Measurements from ENCODE around the gene PARD3.
"Not testable (repeated sequence)": the region's sequence is repeated elsewhere in the genome, so short reads cannot be mapped to it uniquely, and the experiment has no call there.

Gene PARD3

GRCh38 chr10:34795334-34795733 lies 19.8 kb downstream of the PARD3 start:
- no peak for DNase-seq

GRCh38 chr10:34794835-34795234 lies 20.3 kb downstream of the PARD3 start:
- DNase-seq: no peak

- not testable (repeated sequence) for DNase-seq
Observed at GRCh38 chr10:34793581-34793980, 21.5 kb downstream of the PARD3 start.

GRCh38 chr10:34792881-34793280 lies 22.2 kb downstream of the PARD3 start:
- no peak for DNase-seq

GRCh38 chr10:34791947-34792346 lies 23.1 kb downstream of the PARD3 start:
- peak; percentile 61 for DNase-seq

GRCh38 chr10:34791228-34791627 lies 23.9 kb downstream of the PARD3 start:
- no peak for DNase-seq

GRCh38 chr10:34789966-34790506 lies 25.1 kb downstream of the PARD3 start:
- no peak for DNase-seq

GRCh38 chr10:34786464-34786863 lies 28.6 kb downstream of the PARD3 start:
- DNase-seq: no peak

- DNase-seq: no peak
Observed at GRCh38 chr10:34781711-34782110, 33.4 kb downstream of the PARD3 start.

GRCh38 chr10:34780818-34781380 lies 34.2 kb downstream of the PARD3 start:
- DNase-seq: no peak

GRCh38 chr10:34778237-34778636 lies 36.9 kb downstream of the PARD3 start:
- no peak for DNase-seq

- DNase-seq: no peak
Observed at GRCh38 chr10:34776090-34776690, 38.9 kb downstream of the PARD3 start.

- DNase-seq: no peak
Observed at GRCh38 chr10:34775044-34775637, 40.0 kb downstream of the PARD3 start.

- DNase-seq: no peak
Observed at GRCh38 chr10:34773636-34774630, 41.2 kb downstream of the PARD3 start.

- DNase-seq: no peak
Observed at GRCh38 chr10:34771525-34771924, 43.6 kb downstream of the PARD3 start.

GRCh38 chr10:34771106-34771505 lies 44.0 kb downstream of the PARD3 start:
- no peak for DNase-seq

GRCh38 chr10:34769899-34770298 lies 45.2 kb downstream of the PARD3 start:
- no peak for DNase-seq

GRCh38 chr10:34768972-34769330 lies 46.1 kb downstream of the PARD3 start:
- DNase-seq: no peak

- no peak for DNase-seq
Observed at GRCh38 chr10:34768261-34768971, 46.7 kb downstream of the PARD3 start.

- no peak for DNase-seq
Observed at GRCh38 chr10:34766811-34767494, 48.1 kb downstream of the PARD3 start.

GRCh38 chr10:34766266-34766600 lies 48.9 kb downstream of the PARD3 start:
- DNase-seq: peak; percentile 57

- peak; percentile 20 for DNase-seq
Observed at GRCh38 chr10:34764472-34764946, 50.6 kb downstream of the PARD3 start.
